Ovary (tissue), 3 donors: ENCODE data around the gene SPEN.

Experiments
- CTCF ChIP-seq, 3 donors: fragments of 450-650 bp in 2 of 3; fragments of 200-600 bp in 1 of 3; IDR thresholded peaks; one replicate each; pipeline versions ENCODE4 v1.5.1 to v1.8.0; 2016 to 2022; ENCODE audit warnings: antibody characterized with exemption in 3 of 3, mild to moderate bottlenecking in 1 of 3
- POLR2A ChIP-seq: fragments of 450-650 bp; IDR thresholded peaks from one replicate; pipeline ENCODE4 v1.6.1; 2017; ENCODE audit warnings: antibody characterized with exemption, mild to moderate bottlenecking, moderate library complexity
- donor health status: DM: no; HTN: no; CAD: no.

DNA sequence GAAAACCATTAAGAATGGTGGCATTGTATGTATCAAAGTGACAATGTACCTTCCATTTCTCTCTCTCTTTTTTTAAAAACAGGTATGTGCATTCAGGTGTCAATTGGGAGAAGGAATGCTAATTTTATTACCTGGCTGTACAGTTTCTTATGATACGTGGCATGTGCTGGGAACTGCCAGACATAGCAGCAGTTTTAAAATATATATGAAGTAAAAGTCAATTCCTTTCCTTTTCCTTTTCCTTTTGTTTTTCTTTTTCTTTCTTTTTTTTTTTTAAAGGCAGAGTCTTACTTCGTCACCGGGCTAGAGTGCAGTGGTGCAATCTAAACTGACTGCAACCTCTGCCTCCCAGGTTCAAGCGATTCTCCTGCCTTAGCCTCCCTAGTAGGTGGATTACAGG is 37.0 kb downstream of the SPEN start:
- TF ChIP-seq CTCF (IDR thresholded peaks at IDR 0.05) (no peak), POLR2A (no peak)
